Activated effector memory CD4-positive, alpha-beta T cell treated with Interleukin-2 at 50 U/mL for 16 hours (primary cell): ENCODE data around the gene PARD3.

Experiments used
- DNase-seq: peaks from one replicate; pipeline ENCODE4 v3.0.0-alpha.2; 2020

Gene PARD3

DNA sequence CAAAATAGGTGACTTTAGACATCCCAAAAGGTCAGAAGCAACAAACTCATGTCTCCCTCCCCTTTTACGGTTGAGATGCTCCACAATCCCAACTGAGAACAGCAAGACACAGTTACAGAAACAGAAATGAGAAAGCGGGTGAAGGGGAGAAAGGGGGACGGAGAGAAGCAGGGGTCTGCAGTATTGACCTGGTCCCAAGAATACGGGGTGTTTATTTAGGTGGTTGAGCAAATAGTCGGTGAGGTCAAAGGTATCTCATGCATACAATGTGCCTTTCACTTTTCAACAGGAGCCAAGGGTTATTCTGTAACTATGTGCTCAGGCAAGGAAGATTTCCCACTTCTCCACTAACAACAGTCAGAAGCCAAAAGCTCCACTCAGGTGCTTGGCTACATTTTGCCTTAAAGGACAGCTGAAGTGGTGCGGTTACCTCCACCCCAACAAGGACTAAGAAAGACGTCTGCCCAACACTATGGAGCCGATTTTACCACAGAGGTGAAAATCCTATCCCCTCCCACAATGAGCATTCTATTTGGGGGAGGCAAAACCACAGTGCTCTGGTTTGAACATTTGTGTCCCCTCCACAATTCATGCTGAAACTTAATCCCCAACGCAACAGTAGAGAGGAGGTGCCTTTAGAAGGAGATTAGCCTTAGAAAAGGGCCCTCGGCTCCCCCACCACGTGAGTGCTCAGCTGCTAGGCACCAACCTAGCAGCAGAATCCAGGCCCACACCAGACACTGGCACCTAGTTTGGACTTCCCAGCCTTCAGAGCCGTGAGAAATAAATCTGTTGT is 77.9 kb downstream of the PARD3 start:
- no peak for DNase-seq

DNA sequence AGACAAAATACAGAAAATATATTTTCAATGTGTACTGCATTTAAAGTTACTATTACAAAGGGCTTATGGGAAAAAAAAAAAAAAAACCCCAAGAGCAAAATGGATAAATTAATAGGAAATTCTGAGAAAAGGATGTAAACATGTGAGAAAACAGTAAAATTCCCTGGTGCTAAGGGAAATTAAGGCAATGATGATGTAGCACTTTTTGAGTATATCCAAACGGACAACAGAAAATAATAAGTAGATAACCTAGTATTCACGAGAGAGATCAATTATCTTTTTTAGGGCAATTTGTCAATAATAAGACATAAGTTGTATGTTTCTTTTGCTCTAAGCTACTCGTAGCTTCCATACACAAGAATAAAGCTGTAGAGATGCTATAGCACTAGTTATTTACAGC is 80.2 kb downstream of the PARD3 start:
- DNase-seq = no peak

DNA sequence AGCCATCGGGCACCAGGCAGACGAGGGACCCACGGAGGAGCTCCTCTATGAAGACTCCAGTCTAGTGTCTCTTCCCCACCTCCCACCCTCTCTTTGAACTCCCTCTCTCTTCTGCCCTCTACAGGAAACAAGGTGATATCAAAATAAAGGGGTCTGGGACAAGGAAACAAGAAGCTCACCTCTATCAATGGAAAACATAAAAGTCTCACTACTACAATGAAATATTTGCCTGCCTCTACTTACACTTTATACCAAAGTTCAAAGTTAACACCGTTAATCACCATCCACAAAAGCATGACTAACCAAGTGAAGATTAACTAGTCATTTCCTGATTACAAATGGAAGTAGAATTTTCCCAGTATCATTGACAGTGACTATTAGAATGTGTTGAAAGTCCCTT is 82.2 kb downstream of the PARD3 start:
- no peak for DNase-seq

DNA sequence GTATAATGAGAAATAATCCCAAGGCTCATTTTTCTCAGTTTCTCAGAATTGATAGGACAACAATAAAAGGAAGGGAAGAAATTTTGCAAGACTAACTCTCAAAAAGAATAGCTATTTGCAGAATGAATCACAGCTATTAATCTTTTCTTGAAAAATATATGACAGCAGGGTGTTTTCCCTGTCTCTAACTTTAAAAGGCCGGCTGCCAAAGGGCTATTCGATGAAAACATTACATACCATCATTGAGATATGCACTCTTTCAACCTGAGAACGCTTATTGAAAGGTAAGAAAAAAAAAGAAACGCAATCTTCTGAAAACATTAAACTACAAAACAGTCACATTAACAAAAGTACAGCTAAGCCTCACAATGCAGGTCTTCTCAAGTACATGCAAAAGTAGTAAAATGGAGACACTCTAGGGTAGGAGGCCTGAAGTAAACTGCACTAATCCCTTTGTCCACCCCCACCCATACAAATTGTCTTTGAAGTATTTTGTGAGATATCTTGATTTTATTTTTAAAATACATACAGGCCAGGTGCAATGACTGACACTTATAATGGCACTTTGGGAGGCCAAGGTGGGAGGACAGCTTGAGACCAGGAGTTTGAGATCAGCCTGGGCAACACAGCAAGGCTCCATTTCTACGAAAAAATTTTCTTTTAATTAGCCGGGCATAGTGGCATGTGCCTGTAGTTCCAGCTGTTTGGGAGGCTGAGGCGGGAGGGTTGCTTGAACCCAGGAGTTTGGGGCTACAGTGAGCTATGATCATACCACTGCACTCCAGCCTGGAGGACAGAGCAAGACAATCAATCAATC is 83.0 kb downstream of the PARD3 start:
- no peak for DNase-seq

DNA sequence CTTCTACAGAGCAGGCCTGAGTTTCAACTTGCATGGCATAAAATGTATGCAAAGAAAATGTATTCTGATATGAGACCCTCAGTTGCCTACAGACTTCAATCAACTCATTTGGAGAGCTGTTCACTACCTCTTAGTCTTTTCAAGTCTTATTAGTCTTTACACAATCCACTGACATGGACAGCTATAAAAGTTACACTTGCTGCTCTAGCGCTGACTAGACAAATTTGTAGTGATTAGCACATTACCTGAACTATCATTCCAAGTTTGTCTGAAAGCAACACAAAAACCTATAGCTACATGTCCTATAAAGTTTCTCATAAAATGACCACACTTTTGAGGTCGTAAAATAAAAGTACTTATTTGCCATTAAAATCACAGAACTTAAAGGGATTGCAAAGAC is 83.9 kb downstream of the PARD3 start:
- no peak for DNase-seq

DNA sequence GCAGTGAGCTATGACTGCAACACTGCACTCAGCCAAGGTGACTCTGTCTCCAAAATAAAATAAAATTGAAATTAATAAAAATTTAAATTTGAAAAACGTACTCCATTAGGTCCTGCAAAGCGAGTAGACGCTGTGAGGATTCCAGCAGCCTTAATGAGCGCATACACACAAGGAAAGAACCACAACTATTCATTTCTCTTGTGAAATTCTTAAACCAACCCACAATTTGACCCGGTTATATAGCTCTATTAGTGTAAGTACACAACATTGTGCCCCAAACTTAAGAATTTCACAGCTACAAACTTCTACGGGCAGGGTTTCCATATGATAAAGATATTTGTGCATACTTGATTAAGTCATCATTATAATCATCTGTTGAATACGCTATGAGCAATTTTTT is 84.4 kb downstream of the PARD3 start:
- no peak for DNase-seq

DNA sequence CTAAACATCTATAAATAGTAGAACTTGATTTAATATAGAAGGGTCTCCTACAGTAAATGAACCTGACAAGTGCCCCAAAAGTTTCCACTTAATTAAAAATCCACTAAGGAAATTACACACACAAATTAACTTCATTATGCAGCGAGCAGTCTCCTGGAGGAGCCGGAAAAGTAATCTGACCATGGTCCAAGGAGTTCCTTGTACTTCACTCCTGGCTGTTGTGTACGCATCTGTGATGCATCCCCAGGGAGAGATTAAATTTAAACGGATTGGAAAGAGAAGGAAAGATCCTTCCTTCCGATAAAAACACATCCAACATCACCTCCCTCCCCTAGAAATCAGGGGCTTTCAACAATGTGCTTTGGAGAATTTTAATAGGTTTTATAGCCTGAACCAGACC is 85.5 kb downstream of the PARD3 start:
- no peak for DNase-seq

DNA sequence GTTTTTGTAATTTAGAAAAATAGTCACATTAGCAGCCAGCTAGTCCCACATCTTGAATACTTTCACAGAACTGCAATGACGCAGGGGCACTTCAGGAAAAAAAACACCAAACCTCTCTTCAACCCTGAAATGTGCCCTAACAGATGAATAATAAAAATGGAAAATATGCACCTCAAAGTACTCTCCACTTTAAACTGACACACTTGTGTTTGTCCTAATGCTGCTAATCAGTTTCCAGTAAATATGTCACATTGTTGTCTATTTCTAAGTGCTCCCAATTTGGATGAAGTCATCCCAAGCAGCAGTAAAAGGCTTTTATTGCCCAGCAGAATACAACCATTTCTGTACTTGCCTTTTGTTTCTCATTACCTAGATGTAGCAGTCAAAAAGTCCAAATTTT is 86.7 kb downstream of the PARD3 start:
- DNase-seq = no peak

DNA sequence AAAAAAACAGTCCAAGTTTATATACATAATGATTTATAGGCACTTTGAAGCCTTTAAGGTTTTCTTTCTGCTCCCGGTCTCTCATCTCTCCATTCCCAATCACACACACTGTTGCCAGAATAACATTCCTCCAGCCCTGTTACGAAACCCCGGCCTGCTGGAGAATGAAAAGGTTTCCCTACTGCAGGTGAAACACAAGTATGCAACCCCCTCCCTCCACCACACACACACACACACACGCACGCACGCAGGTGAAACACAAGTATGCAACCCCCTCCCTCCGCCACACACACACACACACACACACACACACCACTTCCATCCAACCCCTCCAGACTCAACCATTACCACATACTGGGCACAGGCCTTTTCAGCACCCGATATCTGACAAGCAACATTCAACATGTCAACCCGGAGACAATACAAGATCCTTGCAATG is 87.5 kb downstream of the PARD3 start:
- DNase-seq = no peak

DNA sequence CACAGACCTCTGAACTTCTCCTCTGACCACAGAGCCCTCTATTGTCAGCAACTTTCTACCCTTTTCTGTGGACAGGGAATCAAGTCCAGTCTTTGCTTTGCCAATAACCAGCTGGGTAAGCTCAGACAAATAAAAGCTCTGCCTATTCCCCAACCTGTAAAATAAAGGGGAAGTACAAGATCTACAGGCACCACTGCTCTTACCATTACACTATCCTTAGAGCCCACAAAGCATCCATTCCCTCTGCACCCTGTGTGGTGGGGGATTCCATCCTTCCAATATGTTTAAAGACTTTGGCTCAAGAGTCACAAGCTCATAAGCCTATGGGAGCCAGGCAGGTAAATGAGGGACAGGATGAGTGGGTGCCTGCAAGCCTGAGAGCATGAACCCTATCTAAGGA is 88.2 kb downstream of the PARD3 start:
- no peak for DNase-seq

DNA sequence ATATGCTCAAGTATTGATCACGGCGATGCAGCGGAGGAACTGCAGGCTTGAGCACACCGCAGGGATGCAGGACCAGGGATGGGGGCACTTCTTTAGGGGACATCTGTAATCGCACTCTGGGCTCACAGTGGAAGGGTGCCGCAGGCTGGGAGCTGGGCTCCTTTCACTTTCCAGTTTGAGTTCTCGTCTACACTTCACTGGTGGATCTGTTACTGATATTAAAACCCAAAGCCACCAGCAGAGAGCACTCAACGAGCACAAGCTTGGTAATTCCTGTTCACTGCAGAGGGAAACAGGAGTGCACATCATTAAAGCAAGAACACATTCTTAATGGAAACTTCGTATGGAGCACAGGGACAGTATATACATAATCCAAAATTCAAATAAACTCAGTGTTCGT is 91.3 kb downstream of the PARD3 start:
- no peak for DNase-seq

DNA sequence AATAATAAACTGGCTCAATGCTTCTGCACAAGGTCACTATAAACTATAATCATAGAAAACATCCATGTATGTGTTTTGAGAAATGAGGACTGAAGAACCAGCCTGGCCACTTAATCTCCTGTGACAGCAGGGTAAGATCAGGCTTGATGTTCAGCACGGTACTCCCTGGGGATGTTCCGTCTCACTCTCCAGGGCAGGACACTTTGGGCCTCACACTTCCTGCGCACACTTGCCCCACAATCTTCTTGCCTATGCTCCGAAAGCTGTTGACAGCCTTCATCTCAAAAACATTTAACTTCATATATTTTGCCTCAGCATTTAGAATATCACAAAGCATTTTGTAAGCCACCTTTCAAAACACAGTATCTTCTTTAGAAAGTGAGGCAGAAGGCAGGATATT is 92.7 kb downstream of the PARD3 start:
- DNase-seq = no peak

DNA sequence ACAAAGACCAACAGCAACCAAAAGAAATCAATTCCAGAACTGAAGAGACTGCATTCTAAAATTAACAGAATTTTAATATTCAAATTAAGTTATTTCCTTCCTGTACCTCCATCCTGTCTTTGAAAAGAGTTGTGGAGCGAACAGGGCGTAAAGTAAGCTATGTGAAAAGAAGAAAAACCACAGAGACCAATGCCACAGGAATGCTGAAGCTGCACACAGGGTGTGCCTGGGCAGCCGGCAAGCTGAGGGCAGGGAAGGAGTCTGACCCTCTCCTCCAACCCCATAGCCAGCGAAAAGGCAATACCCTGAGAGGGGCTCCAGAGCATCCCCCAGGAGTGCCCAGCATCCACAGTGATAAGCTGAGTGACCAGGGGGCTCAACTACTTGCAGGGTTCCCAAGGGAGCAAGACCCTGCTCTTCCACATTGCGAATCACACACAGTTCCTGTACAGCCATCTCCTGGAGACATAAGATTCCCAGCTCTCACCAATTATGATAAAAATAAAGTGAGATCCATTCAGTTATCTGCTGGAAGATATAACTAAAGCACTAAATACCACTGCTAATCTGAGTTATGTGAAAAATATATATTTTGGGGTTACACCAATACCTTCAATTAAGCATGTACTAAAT is 93.8 kb downstream of the PARD3 start:
- DNase-seq = no peak

DNA sequence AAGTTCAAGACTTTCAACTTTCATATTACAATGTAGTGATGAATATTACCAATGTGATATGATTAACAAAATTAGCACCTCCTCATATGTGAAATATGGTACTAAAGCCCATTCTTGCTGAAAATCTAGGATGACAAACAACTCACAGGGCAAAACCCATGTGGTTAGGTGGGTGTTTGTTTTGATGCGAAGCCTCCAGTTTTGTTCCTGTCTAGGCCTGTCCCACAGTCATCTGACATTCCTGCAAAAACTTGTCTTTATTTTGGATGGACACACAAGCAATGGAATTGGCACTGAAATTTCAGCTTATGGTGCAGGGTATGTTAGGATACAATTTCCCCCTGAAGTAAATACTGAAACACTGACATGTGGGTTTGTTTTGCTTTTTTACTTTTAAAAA is 95.3 kb downstream of the PARD3 start:
- DNase-seq = no peak

DNA sequence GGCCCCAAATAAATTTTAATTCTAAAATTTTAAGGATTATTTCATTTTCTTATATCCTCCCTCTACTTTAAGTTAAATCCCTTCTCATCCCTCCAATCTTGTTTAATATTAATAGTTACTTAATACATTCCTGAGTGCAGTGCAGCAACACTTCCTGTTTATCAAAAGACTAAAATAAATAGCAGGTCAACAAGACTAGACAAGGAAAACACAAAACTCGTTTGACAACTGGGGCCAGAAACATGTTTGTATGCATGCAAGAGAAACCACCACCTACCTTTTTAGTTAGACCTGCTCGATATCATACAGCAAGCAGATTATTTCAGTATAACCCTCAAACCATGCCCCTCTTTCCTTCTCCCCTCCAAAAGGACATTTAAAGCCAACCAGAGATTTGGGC is 95.8 kb downstream of the PARD3 start:
- no peak for DNase-seq

DNA sequence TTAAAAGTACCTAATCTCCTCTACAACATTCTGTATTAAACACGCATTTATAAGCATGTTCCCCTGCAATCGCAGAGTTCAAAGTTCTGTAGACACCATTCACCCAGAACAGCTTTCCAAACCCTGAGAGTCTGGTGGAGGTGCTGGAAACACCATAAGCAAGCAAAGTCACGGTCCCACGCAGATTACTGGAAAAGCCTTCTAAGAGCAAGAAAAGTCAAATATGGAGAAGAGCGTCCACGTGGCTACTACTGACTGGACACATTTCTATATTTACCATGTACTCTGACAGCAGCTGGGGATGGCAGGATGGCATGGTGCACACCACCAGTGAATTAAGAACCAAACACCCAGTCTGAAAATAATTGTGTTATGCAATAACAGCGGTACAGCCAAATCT is 97.7 kb downstream of the PARD3 start:
- DNase-seq = no peak

DNA sequence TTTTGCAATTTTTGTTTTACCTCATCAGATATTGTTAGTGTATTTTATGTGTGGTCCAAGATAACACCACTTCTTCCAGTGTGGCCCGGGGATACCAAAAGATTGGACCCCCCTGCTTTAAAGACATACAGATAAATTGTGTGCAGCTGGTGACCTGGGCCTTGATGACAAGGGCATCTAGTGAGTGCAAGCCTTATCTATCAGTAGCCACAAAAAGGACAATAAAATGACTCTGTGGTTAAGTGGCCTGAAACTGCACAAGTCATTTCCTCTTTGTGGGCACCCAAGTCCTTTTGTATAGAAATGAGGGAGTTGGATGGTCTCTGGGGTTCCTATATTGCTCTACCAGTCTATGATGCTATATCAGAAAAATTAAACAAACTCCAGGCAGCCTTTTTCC is 98.1 kb downstream of the PARD3 start:
- no peak for DNase-seq

DNA sequence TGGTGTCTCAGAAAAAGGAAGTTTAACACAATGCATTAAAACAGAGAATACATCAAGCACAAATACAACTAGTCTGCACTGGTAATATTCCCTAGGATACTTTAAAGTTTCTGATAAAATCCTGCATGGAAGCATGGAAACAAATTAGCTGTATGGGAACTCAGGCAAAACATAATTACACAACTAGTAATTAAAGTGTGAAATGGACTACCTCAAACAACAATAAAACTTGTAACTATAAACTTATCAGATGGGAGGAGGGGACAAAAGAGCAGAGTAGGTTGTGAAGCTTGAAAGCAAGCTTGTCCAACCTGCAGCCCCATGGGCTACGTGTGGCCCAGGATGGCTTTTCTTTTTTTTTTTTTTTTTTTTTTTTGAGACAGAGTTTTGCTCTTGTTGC is 98.9 kb downstream of the PARD3 start:
- no peak for DNase-seq

DNA sequence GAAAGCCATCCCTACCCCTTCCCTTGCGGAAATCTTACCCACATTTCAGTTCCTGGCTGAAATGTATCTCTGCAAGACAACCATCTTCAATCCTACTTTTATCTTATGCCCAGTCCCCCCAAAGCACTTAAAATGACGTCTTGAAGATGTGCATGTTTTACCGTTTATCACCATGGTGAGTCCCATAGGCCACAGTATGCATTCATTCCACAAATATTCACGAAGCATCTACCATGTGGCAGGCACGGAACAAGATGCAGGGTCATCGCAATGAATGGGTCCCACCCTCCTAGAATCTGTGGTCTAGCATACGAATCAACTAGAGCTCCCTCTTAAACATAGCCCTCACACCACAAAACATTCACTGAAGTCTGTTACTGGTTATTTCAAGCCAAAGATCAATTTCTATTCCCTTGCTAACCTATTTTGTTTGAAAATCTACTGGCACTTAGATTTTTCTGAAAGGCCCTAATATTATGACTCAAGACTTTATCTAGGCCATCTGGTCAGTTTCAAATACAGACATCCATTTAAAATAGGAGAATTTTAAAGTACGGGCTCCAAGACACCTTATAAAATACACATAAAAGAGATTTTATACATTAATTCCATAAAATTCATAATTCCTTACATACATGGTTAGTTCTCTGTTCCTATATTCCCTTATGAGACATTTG is 99.4 kb downstream of the PARD3 start:
- DNase-seq = no peak

DNA sequence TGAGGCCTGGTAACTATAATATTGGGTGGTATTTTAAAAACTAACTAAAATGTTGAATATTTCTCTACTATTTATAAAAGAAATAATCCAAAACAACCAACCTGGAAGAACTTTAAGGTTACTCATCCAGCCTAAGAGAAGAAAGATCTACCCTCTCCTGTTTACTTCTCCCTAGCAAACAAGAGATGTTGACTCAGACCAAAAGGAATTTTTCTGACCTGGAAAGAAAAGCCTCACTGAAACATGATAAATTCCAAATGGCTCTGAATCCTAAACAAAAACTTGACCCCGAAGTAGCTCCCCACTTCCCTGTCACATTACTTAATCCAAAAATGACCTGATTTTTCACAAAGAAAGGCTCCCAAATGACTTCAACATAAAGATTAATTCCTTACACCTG is 101.2 kb downstream of the PARD3 start:
- no peak for DNase-seq

DNA sequence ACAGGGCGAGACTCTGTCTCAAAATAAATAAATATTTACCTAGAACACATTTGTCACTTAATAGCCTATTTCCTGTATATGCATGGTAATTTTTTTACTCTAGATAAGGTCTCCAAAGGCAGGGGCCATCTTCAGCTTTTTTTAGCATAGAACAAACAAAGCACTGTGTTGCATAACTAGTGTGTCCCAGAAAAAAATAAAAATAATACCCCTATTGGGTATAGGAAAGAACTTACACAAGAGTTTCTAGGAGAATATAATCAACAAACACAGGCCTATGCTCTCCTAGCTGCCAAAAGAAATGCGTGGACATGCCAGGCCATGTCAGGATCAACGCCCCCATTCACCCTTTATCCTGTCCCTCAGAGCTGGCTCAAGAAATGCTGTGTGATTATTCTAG is 103.6 kb downstream of the PARD3 start:
- no peak for DNase-seq

DNA sequence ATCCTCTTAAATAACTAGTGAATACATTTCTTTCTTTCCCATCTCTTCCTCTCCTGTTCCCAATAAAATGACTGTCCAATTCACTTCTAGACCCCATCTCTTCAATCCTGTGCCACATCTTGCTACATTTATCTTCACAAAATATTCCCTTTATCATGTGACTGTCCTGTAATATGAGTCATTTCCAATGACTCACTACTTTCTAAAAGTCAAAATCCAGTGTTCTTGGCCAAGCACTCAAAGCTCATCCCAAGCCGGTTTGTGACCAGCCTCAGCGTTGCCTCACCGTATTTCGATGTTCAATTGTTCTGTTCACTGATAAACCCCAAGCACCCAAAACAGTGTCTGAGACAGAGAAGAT is 104.7 kb downstream of the PARD3 start:
- no peak for DNase-seq

DNA sequence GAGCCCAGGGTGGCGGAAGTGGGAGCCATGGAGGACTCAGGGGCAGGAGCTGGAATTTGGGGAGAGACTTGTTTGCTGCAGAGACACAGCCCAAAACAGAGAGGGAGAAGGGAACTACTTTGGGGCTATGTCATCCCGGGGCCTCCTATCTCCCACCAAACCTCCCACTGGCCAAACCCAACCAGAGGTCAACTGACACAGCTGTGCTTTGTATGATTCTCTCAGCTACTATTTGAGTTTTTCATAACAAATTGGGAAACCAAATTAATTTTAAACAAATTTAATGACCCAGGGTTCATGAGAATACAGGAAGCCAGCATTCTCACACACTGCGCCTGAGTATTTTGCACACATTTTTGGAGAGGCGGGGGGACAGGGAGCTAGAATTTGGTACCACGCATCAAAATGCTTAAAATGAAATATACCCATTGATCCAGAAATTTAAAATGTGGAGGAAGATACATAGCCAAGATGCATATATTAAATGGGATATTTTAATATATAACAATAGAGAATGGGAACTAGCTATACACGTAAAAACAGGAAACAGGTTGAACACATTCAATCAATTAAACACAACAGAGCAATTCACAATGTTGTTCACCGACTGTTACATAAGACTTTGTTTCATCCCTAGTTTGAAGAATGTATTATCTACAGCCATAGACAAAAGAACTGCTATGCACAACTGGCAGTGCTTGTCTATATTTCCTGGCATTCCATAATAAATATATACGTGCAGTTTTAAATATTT is 105.3 kb downstream of the PARD3 start:
- DNase-seq = no peak
